T-helper 1 cell (primary cell): Measurements from ENCODE around the gene TRPM2.

Source experiments
- DNase-seq, 5 donors: peaks; one replicate each; pipeline ENCODE4 v3.0.0-alpha.2; 2012 to 2020

The TRPM2 gene

DNA sequence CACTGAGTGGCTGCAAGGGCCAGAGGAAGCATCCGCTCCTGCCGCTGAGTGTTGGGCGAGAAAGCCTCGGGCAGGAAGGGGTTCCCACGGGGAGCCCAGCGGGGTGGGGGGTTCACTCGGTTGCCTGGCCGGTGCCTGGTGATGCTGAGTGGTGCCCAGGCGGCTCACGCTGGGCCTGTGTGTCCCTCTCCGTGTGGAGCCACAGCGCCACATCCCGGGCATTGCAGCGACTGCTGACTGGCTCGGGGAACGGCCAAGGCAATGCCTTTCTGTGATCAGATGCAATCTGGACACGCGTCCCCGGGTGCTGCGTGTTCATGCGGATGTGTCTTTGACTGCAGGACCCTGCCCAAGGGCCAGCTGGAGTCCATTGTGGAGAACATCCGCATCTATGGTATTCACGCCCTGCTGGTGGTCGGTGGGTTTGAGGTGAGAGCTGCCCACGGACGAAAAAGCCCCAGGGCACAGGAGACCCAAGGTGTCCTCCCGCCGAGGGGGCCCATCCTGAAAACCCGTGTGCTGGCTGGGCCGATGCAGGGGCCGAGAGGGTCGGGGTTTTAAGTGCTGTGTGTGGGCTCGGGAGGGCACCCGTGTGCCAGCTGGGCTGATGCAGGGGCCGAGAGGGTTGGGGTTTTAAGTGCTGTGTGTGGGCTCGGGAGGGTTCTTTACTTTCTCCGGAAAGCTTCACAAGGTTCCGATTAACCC is 30.6 kb upstream of the TRPM2 start:
- no peak for DNase-seq

DNA sequence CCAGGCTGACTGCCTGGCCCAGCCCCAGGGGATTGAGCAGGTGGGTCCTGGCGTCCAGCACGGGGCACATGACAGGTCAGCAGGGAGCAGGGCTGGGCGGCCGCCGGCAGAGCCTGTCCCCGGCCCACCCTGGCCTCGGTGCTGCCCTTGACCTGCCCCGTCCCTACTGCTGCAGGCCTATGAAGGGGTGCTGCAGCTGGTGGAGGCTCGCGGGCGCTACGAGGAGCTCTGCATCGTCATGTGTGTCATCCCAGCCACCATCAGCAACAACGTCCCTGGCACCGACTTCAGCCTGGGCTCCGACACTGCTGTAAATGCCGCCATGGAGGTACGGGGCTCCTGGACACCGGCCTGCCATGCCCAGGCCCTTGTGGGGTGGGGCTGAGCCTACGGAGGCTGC is 29.8 kb upstream of the TRPM2 start:
- DNase-seq = no peak

DNA sequence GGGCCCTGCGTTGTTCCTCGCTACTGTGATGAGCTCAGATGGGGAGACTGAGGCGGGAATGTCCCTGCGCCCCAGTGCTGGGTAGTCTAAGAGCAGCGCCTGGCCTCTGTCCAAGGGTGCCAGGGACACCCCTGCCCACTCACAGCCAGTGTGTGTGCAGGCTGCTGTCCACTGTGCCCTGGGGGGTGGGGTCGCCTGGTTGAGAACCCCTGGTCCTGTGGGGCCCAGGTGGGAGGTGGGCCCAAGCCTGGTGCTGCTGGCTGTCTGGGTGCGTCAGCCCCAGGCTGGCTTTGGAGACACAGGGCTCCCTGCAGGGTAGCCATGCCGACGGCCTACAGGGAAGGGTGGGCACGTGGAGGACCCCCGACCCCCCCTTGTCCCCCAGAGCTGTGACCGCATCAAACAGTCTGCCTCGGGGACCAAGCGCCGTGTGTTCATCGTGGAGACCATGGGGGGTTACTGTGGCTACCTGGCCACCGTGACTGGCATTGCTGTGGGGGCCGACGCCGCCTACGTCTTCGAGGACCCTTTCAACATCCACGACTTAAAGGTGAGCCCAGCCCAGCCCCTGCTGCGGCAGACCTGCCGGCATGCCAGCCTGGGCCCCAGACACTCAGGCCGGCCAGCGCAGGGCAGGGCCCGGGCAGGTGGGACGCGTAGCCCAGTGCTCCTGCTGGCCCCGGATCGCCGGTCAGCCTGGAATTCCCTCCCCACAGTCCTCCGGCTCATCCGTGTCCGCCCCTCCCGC is 29.1 kb upstream of the TRPM2 start:
- no peak for DNase-seq

DNA sequence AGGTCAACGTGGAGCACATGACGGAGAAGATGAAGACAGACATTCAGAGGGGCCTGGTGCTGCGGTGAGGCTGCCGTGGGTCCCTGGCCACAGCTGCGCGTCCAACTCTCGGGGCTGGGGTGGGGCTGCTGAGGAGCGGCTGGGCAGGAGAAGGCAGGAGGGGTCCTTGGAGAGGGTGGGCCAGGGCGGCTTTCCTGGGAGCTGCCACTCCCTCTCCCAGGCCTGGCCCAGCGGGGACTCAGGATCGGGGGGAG is 28.6 kb upstream of the TRPM2 start:
- no peak for DNase-seq

DNA sequence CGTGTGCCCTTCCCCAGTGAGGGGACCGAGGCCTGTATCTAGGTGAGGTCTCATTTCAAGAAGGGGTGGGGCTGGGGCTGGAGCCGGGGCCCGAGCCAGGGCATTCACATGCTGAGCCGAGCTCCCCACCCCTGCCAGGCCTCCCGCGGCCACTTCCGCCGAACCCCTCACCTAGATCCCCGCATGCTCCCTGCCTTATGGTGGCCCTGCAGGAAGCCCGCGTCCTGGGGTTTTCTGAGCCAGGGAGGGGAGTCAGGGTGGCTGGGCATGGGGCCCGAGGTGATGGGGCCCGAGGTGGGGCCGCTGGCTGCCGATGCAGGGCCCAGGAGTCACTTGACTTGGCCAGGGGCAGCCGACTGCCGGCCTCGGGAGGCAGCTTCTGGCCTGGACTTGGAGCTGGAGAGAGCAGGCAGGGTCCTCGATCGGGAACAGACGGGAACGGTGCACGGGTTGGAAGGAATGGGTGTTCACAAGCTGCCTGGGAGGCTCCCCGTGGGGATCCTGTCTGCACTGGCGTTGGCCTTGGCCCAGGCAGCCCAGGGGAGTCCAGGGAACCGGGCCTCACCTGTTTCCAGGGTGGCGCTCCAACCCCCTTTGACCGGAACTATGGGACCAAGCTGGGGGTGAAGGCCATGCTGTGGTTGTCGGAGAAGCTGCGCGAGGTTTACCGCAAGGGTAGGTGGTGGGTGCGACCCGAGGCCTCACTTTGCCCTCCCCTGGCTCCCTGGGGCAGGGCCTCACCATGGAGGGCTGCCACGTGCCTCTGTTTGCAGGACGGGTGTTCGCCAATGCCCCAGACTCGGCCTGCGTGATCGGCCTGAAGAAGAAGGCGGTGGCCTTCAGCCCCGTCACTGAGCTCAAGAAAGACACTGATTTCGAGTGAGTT is 27.8 kb upstream of the TRPM2 start:
- DNase-seq = no peak

DNA sequence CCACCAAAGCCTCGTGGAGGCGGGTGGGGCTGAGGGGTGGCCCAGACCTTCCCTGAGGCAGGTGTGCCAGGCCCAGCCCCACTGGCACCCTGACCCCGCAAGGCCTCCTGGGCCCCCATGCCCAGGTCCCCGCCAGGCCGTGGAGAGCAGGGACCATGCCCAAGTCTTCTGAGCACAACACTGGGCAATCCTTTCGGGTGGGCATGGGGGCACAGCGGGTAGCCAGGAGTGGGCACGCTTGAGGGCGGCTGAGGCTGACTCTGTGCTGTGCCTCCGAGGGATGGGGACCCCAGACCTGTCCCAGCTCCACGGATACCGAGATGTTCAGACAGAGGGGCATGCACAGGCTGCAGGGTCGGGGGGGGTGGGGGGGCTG is 27.2 kb upstream of the TRPM2 start:
- DNase-seq = no peak

DNA sequence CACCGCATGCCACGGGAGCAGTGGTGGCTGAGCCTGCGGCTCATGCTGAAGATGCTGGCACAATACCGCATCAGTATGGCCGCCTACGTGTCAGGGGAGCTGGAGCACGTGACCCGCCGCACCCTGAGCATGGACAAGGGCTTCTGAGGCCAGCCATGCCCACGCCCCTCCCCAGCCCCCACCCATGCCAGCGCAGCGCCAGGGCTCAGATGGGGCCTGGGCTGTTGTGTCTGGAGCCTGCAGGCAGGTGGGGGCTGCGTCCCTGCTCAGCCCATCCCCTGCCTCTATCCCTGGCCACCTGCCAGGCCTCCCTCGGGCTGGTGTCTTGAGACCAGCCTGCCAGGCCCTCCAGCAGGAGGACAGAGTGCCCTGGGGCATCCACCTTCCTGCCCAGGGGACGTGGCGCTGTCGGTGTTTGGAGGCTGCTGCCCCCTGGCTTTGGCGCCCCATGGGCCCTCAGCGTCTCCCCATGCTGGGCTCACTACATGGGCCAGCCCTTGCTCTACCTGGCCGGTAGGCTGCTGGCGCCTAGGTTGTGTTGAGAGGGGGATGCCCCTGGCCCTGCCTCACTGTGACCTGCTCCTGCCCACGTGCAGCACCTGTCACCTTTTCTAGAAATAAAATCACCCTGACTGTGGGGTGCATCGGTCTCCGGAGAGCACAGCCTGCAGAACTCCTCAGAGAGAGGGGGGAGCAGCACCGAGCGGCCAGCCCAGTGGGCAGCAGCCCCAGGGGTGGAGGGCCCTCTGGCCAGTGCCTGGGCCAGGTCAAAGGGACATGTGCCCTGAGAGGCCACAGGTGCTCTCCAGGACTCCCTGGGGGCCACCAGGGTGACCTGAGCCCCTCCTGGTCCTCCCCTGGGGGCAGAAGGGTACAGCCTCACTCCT is 26.5 kb upstream of the TRPM2 start:
- no peak for DNase-seq

DNA sequence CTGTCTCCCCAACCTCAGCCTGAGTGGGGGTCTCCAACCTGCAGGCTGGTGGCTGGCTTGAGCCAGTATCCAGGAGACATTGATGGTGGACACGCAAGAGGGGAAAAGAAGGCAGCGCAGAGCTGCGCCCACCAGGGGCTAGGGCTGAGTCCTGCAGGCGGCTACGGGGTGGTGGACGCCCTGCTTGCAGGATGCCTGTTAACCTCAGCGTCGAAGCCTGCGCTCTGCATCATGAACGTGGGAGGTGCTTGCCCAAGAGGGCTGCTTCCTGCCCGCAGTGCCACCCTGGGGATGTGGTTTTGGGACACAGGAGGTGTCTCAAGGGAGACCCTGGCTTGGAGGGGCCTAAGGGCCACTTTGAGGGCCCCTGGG is 25.8 kb upstream of the TRPM2 start:
- no peak for DNase-seq

DNA sequence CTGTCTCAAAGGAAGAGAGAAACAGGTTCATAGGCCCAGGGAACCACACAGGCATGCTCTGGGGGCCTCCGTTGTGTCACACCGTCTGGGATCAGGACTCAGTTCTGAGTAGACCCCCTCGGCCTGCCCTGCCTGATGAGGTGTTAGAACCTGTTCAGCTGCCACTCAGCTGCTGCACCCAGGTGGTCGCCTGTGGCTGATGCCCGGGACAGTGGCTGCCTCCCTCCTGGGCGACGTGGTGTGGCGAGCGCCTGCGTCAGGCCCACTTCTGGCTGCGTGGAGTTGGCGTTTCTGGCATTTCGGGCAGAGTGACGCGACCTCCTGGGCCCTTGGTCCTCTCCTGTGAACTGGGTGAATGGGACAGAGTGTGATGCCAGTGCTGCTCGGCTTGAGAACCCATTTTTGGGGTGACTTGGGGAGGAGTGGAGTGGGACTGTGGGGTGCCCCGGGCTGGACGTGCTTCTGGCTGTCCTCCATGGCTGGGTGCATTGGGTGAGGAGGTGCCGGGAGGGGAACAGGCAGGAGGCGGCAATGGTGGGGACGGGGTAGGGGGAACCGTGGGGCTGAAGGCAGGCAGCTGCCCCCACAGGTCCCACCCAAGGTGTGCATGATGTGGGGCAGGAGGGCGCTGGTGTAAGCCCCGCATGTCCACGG is 25.1 kb upstream of the TRPM2 start:
- DNase-seq = no peak

DNA sequence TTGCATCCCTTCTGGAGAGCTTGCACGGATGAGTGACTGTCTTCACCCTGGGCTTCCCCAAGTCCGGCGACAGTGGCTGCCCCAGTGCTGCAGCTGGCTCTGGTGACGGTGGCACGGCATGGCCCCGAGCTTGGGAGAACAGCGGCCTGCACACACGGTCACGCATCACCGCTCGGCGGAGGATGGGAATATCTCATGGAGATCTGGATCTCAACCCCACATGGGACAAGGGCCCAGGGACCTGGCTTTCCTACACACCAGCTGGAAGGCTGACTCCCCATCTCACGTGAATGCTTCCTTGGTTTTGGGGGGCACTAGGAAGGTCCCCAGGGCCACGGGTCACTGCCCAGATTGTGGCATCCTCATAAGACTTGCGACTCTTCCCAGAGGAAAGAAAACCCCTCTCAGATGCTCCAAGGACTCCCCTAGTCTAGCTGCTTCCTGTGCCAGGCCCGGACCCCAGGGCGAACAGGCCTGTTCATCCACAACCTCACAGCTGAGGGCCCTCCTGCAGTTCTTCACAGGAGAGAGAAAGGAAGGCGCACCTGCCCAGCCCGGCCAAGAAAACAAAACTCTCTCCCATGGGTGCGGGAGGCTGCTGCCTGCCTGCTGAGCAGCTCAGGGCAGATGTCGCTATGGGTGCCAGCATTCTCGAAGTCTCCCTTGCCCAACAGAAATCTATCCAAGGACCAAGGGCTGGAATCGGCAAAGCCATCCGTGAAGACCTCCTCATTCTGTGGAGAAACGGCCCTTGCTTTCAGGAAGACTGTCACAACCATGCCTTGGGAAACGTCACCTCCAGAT is 24.1 kb upstream of the TRPM2 start:
- DNase-seq = no peak

DNA sequence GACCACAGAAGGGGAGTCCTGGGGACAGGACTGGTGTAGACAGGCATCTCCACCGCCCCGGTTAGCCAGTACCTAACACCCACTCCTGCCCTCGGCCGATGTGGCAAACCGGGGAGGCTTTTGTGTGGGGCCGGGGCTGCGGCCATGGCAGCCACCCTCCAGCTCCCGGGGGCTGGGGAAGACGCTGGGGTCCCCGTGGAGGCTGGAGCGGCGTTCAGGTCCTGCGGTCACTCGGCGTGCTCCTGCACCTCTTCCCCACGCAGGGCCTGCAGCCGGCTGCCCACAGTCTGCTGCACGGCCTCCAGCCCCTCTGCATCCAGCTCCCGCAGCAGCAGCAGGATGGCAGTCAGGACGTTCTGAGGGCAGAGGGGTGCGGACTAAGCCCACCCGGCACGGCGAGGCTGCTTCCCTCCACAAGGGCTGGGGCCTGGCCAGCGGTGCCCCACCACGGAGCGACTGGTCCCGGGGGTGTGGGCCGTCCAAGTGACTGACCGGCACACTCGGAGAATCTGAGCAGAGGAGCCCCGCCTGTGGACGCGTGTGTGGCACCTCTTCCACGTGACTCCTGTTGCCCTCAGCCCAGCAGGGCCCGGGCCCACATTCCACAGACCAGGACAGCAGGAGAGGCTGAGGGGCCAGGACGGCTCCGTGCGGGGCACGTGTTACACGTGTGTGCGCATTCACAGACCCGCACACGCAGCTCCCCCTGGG is 23.3 kb upstream of the TRPM2 start:
- no peak for DNase-seq

DNA sequence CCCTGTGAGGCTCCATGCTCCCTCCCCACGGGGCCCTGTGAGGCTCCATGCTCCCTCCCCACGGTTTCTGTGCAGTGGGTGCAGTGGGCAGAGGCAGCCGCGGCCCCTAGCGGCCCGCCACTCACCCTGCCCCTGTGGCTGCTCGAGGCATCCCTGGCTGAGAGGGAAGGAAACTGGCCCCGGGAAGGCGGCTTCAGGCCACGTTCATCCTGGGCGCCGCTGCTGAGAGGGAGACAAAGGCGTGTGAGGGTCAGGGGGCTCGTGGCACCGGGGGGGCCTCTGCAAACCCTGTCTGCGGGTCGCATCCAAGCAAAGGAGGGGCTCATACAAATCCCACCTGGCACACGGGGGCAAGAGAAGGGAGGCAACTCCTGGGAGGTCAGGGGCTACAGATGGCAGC is 22.7 kb upstream of the TRPM2 start:
- no peak for DNase-seq

DNA sequence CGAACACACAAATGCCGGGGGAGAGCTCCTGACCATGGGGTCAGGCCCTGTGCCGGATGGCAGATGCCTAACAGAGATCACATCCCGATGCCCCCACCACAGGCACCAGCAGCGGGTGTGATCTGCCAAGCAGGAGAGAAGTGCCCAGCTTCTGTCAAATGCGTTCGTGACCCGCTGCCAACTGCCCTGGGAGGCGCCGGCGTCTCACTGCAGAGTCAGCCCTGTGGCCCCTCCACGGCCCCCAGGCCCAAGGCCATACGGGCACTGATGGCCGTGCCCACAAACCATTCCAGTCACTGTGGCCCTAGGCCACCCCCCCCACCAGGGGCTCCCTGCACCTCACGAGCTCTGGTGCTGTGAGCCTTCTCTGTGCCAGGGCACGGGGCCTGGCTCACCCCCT is 22.2 kb upstream of the TRPM2 start:
- no peak for DNase-seq

DNA sequence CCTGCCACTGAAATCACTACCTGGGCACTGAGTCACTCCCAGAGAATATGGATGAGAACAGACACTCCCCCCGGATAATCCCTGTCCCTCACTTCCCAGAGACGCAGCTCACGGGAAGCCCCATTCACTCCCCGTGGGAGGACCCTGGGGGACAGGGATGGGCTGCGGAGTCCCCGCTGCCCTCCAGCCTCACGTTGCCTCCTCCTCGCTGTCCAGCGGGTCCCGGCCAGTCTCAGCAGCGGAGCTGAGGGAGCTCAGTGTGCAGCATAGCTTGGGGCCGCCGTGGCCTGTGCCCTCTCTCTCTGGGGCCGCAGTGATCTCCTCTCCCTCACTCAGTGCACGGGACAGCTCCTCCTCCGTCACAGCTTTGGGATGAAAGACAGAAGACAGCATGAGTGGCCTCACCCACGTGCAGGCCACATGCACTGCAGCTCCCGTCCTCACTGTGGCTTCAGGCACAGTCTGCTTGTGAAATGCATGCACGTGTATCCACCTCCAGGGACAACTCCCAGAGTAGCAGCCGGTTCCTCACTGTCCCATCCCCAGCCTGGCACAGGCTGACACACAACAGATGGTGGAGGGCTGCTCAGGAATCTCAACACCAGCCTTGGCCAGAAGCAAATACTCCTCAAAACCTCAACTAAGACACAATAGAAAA is 21.6 kb upstream of the TRPM2 start:
- no peak for DNase-seq

DNA sequence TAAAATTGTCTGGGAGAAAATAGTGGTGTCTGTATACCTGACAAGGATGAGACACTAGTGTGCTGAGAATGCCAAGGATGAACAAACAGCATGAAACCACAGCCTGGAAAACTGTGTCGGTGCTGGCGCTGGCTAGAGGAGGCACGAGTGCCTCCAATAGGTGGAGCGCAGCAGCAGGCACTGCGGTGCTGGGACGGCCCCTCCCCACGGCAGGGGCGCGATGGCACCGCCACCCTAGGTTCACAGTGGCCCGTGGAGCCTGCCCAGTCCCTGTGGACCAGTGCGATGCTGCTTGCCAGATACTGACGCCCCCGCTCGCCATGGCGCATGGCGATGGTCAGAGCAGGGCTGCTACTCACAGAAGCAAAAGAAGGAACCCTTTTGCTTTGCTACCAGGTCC is 21.0 kb upstream of the TRPM2 start:
- no peak for DNase-seq

DNA sequence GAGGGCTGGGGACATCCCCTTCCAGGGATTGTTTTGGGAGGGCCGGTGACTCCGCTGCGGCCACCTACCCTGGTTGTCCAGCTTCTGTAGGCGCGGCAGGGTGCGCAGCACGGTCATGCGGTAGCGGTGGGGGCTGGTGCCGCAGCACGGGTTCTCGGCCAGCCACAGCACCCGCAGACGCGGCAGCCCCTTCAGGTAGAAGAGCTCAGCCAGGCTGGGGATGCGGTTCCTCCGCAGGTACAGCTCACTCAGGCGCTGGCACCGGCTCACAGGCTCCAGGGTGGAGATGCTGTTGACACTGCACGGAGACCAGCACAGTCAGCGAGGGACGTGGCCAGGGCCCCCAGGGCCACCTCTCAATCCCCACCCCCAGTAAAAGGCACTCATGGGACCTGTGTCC is 20.5 kb upstream of the TRPM2 start:
- DNase-seq = no peak

DNA sequence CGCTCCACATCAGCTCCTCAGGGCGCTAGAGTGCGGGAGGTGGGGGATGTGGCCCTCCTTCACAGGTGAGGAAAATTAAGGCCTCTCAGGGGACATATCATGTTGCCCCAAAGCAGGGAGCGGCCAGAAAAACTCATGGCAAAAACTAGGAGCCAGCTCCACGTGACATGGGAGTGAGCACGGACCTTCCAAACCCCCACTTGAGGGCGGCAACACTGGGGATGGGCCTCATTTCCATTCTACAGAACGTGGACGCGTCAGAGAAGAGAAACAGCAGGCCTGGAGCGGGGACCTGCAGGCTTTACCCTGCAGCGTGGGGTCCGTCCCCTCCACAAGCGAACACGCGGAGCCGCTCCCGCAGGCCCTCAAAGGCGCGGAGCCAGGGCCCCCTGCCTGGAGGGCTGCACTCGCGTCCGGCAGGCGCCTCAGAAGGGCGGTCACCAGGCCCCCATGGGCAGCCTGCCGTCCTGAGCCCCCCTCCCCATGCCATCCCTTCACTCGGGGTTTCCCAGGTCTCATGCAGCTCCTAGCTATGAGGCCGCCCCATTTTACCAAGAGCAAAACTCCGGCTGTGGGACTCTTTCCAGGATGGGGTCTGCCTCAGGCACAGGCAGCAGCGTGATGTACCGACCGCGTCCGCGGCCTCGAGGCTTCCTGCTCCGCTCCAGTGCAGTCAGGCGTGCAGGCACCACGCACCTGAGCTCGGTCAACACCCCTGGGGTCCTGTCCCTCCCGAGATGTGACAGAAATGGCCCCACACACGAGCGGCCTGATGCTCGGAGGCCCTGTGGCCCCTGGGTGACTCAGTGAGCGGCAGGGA is 19.7 kb upstream of the TRPM2 start:
- no peak for DNase-seq

DNA sequence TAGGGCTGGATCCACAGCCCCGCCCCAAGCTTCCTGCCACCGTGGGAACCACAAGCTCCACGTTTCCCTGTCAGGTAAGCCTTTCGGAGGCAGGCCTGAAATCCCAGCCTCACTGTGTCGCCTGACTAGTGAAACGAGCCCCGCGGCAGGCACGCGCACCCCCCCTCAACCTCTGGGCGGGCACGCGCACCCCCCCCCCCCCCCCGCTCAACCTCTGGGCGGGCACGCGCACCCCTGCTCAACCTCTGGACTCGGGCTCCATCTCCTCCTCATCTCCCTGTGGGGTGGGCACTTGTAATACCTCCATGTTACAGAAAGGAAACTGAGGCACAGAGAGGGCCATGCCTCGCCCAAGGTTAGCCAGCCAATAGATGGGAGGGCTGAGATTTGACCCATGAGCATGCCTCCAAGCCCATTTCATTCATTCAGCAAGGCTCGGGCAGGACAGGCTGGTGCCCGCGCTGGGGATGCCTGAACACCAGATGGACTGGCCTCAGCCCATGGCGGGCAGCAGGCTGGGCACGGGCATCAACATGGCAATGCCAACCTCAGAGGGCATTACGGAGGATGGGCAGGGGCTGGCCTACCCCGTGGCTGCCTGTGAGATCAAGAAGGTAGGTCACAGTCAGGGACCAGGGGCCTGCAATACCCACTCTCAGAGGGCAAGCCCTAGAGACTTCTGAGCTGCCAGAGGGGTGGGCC is 18.9 kb upstream of the TRPM2 start:
- no peak for DNase-seq
